ENCODE measurements around the gene HOXA10.

Gene HOXA10

DNA sequence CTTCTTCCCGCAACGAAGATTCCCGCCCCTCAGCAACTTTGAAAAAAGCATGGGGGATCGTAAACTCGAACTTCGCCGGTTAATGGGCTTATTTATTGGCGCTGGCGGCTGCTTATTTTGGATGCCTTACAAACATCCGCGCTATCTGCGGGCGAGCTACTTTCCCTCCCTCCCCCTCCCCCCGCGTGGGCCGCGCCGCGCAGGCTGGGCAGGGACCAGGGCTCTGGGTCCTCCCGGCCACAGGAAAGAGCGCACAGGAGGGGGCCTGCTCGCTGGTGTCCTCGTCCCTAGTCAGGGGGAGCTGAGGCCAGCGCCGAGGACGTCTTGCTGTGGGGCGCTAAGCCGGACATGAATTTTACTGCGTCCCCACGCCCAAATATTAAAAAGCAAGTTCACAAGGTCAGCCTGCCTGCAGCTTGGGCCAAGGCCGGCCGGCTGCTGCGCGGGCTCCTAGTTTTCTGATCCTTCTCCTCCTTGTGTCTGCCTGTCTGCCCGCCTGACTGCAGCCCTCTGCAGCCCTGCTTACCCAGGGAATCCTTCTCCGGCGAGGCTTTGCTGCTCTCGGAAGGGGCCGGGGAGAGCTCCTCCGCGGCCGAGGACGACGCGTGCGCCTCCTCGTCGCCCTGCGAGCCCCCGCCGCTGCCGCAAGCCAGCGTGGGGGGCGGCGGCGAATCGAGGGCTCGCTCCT is 1.2 kb downstream of the HOXA10 start:
- Mint-ChIP-seq H3K9me3 (no peaks in the 10 kb centered on the region), H3K4me1 (ENCODE audit: low read depth) (peaks cover 5% of the 10 kb centered on the region), H3K27me3 (ENCODE audit: low read depth) (peaks cover 70% of the 10 kb centered on the region), H3K27ac (no peak overlapping the region), H3K36me3 (ENCODE audit: low read depth) (peaks cover 8% of the 10 kb centered on the region), H3K4me3 (no peak overlapping the region)
- no peak for DNase-seq (ENCODE audit: low spot score)

DNA sequence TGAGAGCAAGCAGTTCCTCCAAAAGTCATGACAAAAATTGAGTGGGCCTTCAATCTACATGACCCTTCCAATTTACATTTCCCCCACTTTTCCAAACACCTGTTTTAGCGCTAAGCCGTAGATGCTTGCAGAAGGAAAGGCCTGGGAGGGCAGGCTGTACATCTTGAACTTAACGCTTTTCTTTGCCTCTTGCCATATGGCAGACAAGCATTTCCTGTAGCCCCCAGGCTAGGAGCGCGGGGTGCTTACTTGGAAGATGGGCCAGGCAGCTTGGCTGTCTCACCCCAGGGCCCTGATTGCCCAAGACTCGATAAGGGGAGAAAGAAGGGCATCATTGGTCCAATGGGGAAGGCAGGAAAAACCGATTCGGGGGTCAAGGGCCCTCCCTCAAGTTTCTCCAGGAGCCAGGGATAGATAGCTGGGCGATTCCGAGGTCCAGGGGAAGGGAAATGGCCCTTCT is 1.8 kb downstream of the HOXA10 start:
- peaks cover 8% of the 10 kb centered on the region for H3K36me3 Mint-ChIP-seq (ENCODE audit: low read depth)
- H3K27me3 Mint-ChIP-seq (ENCODE audit: low read depth): peaks cover 70% of the 10 kb centered on the region
- H3K27ac Mint-ChIP-seq: peak overlapping the region; percentile 85
- no peak for DNase-seq (ENCODE audit: low spot score)
- H3K9me3 Mint-ChIP-seq: no peaks in the 10 kb centered on the region
- peaks cover 5% of the 10 kb centered on the region for H3K4me1 Mint-ChIP-seq (ENCODE audit: low read depth)
- peak overlapping the region; percentile 55 for H3K4me3 Mint-ChIP-seq

DNA sequence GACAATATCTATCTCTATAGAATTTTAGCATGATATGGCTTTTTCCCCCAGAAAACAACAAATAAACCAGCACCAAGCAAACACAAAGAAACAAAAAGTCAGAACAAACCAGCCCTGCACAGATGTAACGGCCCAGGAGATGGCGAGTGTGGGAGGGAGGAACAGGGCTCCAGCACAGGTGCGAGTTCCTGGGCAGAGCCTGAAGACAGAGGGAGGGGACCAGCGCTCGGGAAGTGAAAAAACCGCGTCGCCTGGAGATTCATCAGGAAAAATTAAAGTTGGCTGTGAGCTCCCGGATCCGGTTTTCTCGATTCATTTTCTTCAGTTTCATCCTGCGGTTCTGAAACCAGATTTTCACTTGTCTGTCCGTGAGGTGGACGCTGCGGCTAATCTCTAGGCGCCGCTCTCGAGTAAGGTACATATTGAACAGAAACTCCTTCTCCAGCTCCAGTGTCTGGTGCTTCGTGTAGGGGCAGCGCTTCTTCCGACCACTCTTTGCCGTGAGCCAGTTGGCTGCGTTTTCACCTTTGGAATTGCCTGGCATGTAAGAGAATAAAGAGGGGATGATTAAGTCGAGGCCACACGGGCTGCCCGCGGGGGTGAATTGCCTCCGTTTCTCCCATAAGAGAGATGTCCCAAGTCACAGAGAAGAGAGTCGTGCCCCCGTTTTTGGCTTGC is 2.3 kb downstream of the HOXA10 start:
- peaks cover 5% of the 10 kb centered on the region for H3K4me1 Mint-ChIP-seq (ENCODE audit: low read depth)
- peaks cover 76% of the 10 kb centered on the region for H3K27me3 Mint-ChIP-seq (ENCODE audit: low read depth)
- H3K36me3 Mint-ChIP-seq (ENCODE audit: low read depth): peaks cover 8% of the 10 kb centered on the region
- no peak for DNase-seq (ENCODE audit: low spot score)
- H3K4me3 Mint-ChIP-seq: peak overlapping the region; percentile 55
- peak overlapping the region; percentile 85 for H3K27ac Mint-ChIP-seq
- H3K9me3 Mint-ChIP-seq: no peaks in the 10 kb centered on the region

DNA sequence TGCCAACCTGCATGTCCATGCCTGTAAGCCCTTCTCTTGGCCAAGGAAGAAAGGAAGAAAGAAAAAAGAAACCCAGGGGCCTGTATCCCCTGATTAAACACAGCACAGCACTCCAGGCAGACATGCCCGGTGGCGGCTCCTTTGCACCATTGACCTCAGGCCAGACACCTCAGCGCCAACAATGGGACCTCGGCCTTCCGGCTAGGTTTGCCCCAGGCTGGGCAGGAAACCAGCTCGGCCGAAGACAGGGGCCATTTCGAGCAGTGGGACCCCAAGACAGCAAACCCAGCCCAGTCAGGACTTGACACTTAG is 2.8 kb downstream of the HOXA10 start:
- Mint-ChIP-seq H3K4me1 (ENCODE audit: low read depth) (peaks cover 5% of the 10 kb centered on the region), H3K4me3 (no peak overlapping the region), H3K27ac (no peak overlapping the region), H3K9me3 (no peaks in the 10 kb centered on the region), H3K36me3 (ENCODE audit: low read depth) (peaks cover 8% of the 10 kb centered on the region), H3K27me3 (ENCODE audit: low read depth) (peaks cover 76% of the 10 kb centered on the region)
- no peak for DNase-seq (ENCODE audit: low spot score)

DNA sequence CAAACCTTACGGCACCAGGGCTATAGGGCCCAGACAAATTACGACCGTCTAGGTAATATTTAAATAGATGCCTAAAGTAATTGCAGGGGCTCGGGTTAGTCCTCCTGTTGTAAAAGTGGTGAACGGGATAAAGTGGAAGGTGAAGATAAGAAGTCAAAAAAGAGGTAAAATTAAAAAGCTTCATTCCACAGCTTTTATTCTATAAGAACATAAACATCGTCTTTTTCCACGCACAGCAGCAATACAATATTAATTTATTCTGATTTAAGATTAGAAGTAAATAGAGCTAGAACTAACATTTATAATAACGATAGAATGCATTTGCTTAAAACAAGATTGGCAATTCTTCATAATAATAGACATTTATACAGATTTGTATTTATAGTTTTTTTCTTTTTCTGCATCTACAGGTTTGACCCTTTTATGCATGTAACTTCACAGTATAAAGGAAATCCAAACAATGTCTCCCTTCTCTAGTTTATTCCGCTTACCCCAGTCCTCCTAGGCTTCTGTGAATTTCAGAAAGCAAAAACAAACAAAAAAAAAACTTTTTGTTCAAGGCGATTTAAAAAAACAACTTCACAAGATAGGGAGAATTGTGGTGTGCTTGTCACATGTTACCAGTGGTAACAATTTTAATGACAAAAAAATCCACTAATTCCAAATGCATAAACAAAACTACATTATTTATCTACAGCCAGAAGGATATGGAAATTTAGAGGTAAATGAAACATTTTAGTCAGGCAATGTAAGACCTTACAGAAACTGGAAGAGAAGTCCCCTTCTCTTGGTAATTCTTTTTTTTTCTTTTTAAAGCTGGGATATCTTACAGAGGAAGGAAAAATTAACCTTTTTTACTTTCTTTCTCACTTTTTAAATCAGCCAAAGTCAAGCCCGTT is 3.4 kb downstream of the HOXA10 start:
- DNase-seq (ENCODE audit: low spot score): no peak
- H3K4me3 Mint-ChIP-seq: no peak overlapping the region
- peaks cover 8% of the 10 kb centered on the region for H3K36me3 Mint-ChIP-seq (ENCODE audit: low read depth)
- H3K4me1 Mint-ChIP-seq (ENCODE audit: low read depth): peaks cover 5% of the 10 kb centered on the region
- H3K27ac Mint-ChIP-seq: no peak overlapping the region
- no peaks in the 10 kb centered on the region for H3K9me3 Mint-ChIP-seq
- H3K27me3 Mint-ChIP-seq (ENCODE audit: low read depth): peaks cover 77% of the 10 kb centered on the region

DNA sequence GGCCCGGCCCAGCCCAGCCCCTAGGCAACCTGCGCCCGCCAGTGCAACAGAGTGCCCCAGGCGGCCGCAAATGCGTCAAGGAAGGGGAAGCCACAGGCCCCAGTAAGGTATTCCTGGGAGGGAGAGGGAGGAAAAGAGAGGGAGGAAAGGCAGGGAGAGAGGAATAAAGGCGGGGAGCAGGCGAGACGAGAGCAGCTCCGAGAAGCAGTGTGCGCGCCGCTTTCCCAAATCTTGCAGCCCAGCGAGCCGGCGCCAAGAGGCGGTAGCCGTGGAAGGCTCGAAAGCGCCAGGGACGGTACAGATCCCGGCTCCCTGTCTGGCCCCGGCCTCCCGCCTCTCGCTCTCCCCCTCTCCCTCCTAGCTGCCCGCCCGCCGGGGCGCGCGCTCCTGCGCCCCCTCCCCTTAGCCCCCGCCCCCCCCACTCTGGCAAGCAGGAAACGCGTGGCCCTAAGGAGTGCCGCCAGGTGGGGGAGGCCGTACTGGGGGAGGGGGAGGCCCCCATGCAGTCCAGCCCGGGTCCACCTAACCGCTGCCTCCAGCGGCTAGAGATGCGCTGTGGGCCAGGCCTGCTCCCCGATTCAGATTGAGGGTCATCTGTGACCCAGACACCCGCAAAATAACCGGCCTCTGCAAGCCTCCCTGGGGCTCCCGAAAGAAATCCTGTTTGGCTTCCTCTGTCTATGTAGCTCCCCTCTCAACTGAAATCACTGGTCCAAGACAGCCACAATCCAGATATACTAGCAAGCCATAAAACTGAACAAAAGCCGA is 4.3 kb downstream of the HOXA10 start:
- Mint-ChIP-seq H3K36me3 (ENCODE audit: low read depth) (peaks cover 8% of the 10 kb centered on the region), H3K27ac (no peak overlapping the region), H3K9me3 (no peaks in the 10 kb centered on the region), H3K27me3 (ENCODE audit: low read depth) (peaks cover 74% of the 10 kb centered on the region), H3K4me3 (no peak overlapping the region), H3K4me1 (ENCODE audit: low read depth) (peaks cover 5% of the 10 kb centered on the region)
- DNase-seq (ENCODE audit: low spot score): no peak

DNA sequence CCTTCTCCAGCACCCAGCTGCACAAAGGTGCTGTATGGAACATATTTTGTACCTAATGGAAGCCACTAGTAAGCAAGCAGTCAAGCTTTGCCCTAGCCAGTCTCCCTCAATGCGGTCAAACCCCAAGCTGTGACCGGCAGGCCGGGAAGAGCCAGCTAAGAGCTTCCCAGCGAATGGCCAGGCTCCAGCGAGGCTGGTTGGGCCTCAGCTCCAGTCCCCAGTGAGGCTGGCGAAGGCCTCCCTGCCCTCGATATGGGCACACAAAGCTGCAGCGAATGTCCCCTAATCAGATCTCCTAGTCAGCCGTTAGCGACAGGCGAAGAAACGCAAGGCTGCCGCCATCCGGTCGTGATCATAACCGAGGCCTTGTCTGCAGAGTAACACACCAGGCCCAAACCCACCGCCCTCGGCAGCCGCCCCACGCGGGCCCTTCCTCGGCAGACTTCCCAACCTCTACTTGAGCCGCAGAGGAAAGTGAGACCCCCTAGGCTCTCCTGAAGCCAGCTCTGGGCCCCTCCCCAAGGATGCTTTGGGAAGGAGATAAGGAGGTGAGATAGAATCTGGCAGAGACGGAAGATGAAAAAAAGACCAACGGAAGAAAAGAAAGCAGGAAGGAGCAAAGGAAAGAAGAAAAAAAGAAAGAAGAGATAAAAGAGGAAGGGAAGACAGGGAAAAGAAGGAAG is 5.7 kb downstream of the HOXA10 start:
- no peak for DNase-seq (ENCODE audit: low spot score)
- H3K27me3 Mint-ChIP-seq (ENCODE audit: low read depth): peaks cover 82% of the 10 kb centered on the region
- peak overlapping the region; percentile 70 for H3K27ac Mint-ChIP-seq
- peaks cover 8% of the 10 kb centered on the region for H3K36me3 Mint-ChIP-seq (ENCODE audit: low read depth)
- no peaks in the 10 kb centered on the region for H3K9me3 Mint-ChIP-seq
- peaks cover 5% of the 10 kb centered on the region for H3K4me1 Mint-ChIP-seq (ENCODE audit: low read depth)
- H3K4me3 Mint-ChIP-seq: no peak overlapping the region

DNA sequence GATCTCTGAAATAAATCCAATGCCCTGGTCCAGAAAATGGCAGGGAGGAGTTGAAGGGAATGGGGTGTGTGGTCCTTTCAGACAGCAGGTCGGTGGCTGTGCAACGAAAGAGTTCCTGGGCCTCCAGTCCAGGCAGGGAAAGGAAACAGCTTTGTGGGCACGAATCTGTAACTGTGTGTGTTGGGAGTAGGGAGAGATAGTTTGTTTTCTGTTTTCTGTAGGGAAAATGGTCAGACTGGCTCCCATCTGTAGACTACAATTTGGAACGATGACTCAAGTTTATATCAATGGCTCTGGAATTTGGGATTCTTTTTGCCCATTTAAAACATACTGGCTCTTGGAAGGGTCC is 6.2 kb downstream of the HOXA10 start:
- peaks cover 87% of the 10 kb centered on the region for H3K27me3 Mint-ChIP-seq (ENCODE audit: low read depth)
- H3K4me1 Mint-ChIP-seq (ENCODE audit: low read depth): peaks cover 5% of the 10 kb centered on the region
- no peak for DNase-seq (ENCODE audit: low spot score)
- H3K4me3 Mint-ChIP-seq: no peak overlapping the region
- H3K36me3 Mint-ChIP-seq (ENCODE audit: low read depth): peaks cover 8% of the 10 kb centered on the region
- H3K27ac Mint-ChIP-seq: peak overlapping the region; percentile 41
- H3K9me3 Mint-ChIP-seq: no peaks in the 10 kb centered on the region

DNA sequence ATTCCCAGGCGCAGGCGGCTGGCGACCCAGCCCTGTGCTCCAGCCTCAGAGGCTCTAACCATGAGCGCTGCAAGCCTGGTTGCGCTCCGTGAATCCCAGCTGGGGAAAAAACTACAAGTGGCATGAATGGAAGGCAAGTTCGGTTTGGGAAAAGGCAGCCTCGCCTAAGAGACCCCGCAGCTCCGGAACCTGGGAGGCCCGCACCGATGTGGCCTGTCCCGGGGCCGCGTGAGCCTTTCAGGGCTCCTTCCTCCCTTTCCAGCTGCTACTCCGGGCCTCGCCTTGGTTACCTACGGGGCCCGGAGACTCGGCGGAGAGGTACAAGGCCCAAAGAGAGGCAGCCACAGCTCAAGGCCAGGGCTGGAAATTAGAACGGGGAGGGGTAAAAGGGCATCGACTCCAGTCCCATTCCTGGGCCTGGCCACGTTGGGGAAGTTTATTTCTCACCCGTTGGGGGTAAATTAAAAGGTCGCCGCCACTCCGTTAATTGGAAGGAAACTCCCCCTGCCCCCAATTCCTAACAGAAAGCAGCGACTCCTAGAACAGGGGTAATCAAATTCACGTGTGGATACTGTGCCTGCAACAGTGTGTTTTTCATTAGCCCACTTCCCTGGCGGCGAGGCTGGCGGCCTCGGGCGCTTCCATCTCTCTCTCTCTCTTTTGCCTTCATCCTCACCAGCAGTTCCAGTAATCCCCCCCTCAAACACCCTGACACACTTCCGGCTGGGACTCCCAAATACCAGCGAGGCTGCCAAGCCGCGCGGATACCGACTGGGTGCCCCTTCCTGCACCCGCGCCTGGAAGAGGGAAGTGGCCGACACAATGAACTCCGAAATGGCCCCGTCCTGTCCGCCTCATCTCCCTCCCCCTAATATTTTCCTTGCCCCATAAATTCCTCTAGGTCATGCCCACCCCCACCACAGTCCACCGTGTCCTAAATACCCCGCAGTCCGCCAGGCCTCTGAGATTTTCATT is 7.3 kb downstream of the HOXA10 start:
- H3K27me3 Mint-ChIP-seq (ENCODE audit: low read depth): peaks cover 89% of the 10 kb centered on the region
- no peaks in the 10 kb centered on the region for H3K9me3 Mint-ChIP-seq
- H3K36me3 Mint-ChIP-seq (ENCODE audit: low read depth): peaks cover 3% of the 10 kb centered on the region
- no peak for DNase-seq (ENCODE audit: low spot score)
- H3K4me3 Mint-ChIP-seq: no peak overlapping the region
- peaks cover 3% of the 10 kb centered on the region for H3K4me1 Mint-ChIP-seq (ENCODE audit: low read depth)
- H3K27ac Mint-ChIP-seq: peak overlapping the region; percentile 85

DNA sequence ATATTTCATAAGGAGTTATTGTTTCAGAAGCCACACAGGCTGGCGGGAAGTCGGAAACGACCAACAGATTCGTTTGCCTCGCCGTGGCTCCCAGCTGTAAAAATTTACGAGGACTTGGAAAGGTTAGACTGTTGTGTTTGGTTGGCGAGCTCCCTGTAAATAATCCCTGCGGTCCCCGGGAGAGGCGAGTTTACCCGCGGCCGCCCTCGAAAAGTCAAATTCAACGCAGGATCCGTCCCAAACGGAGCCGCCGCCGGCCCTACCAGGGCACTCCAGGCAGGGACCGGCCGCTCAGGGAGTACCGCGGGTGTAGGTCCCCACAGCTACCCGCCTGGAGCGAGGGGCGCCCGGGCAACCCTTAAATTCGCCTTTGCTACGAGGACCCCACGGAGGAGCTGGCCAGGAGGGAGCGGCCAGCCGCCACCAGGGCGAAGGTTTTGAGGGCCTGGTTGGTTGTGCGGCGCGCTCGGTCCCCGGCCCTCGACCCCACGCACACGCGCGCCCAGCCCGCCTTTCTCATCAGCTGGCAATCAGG is 8.1 kb downstream of the HOXA10 start:
- peaks cover 2% of the 10 kb centered on the region for H3K36me3 Mint-ChIP-seq (ENCODE audit: low read depth)
- H3K27ac Mint-ChIP-seq: peak overlapping the region; percentile 71
- H3K9me3 Mint-ChIP-seq: no peaks in the 10 kb centered on the region
- peaks cover 83% of the 10 kb centered on the region for H3K27me3 Mint-ChIP-seq (ENCODE audit: low read depth)
- H3K4me1 Mint-ChIP-seq (ENCODE audit: low read depth): peaks cover 3% of the 10 kb centered on the region
- no peak overlapping the region for H3K4me3 Mint-ChIP-seq
- no peak for DNase-seq (ENCODE audit: low spot score)

DNA sequence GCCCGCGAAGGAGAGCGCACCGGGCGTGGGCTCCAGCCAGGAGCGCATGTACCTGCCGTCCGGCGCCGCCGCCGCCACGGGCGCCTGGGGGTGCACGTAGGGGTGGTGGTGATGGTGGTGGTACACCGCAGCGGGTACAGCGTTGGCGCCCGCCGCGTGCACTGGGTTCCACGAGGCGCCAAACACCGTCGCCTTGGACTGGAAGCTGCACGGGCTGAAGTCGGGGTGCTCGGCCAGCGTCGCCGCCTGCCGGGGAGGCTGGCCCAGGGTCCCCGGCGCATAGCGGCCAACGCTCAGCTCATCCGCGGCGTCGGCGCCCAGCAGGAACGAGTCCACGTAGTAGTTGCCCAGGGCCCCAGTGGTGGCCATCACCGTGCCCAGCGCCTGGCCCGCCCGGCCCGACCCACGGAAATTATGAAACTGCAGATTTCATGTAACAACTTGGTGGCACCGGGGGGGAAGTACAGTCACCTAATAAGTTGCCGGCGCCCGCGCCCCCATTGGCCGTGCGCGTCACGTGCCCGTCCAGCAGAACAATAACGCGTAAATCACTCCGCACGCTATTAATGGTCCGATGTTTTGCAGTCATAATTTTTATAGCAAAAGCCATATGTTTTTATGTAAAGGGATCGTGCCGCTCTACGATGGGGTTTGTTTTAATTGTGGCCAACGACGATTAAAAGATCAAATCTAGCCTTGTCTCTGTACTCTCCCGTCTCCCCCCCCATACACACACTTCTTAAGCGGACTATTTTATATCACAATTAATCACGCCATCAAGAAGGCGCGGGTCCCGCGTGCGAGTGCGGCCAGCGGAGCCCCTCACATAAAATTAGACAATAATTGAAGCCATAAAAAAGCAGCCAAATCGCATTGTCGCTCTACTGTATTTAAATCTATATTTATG is 8.8 kb downstream of the HOXA10 start, which contains the start of gene HOXA9:
Gene HOXA9 (minus strand): TSS at position 449 of the 907 bp plus-strand sequence. CDS start 80 bp downstream, at position 369.
- no peak within 1 kb of the TSS for H3K4me3 Mint-ChIP-seq
- peaks cover 2% of the 10 kb centered on the region for H3K36me3 Mint-ChIP-seq (ENCODE audit: low read depth)
- peak within 1 kb of the TSS; percentile 71 for H3K27ac Mint-ChIP-seq
- H3K27me3 Mint-ChIP-seq (ENCODE audit: low read depth): peaks cover 81% of the 10 kb centered on the region
- H3K9me3 Mint-ChIP-seq: no peaks in the 10 kb centered on the region
- no peak for DNase-seq (ENCODE audit: low spot score)
- H3K4me1 Mint-ChIP-seq (ENCODE audit: low read depth): peaks cover 3% of the 10 kb centered on the region

Data from T-helper 2 cell treated with Interferon-gamma antibody and Interleukin-4, amounts not matched to agents 5 μg/mL and 100 μg/mL, for 36 hours (primary cell).